Anterior cingulate cortex (tissue), 58 donors: ENCODE measurements around the gene PMVK.
"Not testable (repeated sequence)": the region's sequence is repeated elsewhere in the genome, so short reads cannot be mapped to it uniquely, and the experiment has no call there.

ENCODE experiments used
- DNase-seq, 58 donors: peaks; one replicate each; lab custom pipeline; 2025; lab: John Stamatoyannopoulos, UW

The PMVK gene

DNA sequence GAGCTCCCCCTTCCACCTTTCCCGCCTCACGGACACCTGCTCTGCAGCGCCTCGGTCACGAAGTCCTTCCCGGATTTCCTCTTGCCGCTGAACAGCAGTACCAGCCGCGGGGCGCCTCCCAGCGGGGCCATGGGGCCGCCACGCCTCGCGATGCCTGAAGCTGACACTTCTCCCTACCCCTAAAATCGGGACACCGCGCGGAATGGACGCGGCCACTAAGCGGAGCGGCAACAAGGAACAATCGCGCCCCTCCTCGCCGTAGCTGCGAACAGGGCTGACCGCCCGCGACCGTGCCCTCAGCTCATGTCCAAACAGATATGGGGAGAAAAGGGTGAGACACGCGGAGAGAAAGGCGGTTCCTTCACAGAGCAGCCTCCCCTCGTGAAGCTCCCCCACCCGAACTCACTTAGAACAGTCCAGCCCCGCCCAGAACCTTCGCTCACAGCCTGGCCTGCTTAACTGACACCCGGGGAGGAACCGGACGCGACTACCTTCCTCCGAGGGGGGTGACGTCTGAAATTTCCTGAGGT, at the start of gene PMVK:
Gene PMVK (minus strand): TSS at position 165 of the 530 bp plus-strand sequence. CDS start 34 bp downstream, at position 131.
- peak; percentile 81 to 99 (median 95) for DNase-seq

GRCh38 chr1:154983776-154984466, 47.4 kb upstream of the PMVK start:
- DNase-seq: no peak

- DNase-seq: peak; percentile 60 to 99 (median 95)
These were observed 46.6 kb upstream of the PMVK start, which contains the start of gene FLAD1 for GRCh38 chr1:154982897-154983648. FLAD1 (plus strand) TSS chr1:154983344; CDS start chr1:154983695, 351 bp downstream.

DNA sequence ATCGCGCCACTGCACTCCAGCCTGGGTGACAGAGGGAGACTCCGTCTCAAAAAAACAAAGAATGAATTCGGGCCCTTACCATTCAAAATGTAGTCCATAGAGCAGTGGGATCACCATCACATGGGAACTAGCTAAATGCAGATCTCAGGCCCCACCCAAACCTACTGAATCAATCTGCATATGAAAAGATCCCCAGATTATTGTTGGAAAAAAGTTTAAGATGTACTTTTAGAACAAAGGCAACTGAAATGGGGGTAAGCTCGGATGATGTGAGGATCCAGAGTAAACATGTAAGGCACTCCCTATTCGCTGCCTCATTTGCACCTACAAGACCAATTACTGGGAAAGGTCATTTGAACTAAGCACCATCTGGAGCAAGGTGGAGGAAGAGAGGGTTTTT, 45.8 kb upstream of the PMVK start:
- DNase-seq: no peak

DNA sequence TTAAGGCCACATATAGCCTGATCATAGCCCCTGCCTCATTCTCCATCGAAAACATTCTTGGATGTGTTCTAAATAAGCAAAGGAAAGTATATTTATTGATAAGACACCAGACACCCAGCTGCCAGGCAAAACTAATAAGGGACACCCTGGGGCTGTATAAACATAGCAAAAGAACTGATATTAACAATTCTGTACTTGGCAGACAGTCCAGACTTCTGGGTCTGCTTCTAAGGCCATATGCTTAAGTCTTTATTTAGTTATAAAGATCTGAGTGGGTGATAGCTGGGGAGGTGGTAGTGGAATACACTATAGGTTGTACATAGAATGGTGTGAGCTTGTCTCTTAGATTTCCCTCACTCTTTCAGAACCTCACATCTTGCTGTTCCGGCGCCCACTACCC, 41.8 kb upstream of the PMVK start:
- DNase-seq: no peak

DNA sequence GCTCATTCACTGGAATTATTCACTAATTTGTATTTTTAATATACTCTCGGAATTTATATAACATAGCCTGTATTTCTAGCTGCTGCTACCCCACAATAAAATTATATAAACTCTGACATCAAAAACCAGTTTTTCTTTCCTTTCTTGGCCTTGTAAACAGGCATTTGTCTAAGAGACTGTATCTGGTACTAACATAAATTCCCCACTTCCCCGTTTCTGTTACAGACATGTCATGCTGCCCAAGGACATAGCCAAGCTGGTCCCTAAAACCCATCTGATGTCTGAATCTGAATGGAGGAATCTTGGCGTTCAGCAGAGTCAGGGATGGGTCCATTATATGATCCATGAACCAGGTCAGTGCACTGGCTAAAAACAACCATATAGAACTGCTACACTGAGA, 41.2 kb upstream of the PMVK start:
- DNase-seq: not testable (repeated sequence)

DNA sequence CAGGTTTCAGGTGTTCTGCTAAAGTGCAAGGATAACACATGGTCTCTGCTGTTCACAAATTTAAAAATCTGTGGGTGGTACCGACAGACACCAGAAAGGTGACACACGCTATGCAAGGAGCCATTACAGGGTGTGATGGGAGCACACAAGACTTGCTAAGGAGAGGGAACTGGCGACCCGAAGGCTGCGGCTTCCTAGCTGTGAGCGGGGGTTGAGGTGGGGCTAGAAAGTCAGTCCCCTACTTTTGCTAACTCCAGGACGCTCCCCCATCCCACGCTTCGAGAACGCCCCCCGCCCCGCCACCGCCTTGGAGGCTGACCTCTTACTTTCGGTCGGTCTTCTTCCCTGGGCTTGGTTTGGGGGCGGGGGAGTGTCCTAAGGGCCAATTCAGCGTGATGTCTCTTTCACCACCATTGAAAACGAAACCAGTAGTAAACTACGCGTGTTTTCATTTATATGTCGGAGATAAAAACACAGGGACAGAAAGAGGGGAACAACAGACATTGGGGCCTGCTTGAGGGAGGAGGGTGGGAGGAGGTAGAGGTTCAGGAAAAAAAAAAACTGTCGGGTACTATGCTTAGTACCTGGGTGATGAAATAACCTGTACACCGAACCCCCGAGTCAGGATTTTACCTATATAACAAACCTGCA, 39.0 kb upstream of the PMVK start:
- peak in 9 of 58 donors; percentile 14 to 31 (median 17) for DNase-seq

GRCh38 chr1:154974808-154975408, 38.4 kb upstream of the PMVK start:
- DNase-seq: peak in 55 of 58 donors; percentile 82 to 100 (median 93)

- peak; percentile 92 to 100 (median 98) for DNase-seq
These were observed 37.7 kb upstream of the PMVK start, which contains the start of gene CKS1B for GRCh38 chr1:154974102-154974807. CKS1B (plus strand) TSS chr1:154974681; CDS start chr1:154974746, 65 bp downstream.

DNA sequence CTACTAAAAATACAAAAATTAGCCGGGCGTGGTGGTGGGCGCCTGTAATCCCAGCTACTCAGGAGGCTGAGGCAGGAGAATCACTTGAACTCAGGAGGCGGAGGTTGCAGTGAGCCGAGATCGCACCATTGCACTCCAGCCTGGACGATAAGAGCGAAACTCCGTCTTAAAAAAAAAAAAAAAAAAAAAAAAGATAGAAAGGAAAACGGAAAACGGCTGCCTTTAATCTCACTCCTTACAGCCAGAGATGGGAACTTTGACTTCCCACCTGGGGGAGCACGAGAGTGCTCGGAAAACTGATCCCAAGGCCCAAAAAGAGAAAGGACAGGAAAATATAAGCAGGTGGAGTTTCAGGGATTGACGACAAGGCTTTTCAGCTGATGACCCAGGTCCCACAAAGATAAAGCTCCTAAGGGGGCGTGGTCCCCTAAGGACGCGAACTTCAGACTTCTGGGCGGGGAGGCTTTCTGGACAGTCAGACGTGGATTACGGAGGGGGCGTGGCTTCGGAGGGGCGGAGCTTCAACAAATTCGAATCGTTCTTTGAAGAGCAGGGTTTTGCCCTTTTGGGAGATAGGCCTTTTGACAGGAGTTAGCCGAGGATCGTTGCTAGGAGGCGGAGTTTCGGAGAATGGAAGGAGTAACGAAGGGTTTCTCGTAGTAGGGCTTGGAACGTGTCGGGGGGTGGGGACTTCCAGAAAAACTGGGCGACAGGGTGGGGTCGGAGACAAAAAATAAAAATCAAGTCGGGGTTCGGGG, 37.0 kb upstream of the PMVK start:
- DNase-seq: peak in 55 of 58 donors; percentile 41 to 85 (median 71)

GRCh38 chr1:154972517-154973343, 36.2 kb upstream of the PMVK start:
- peak in 29 of 58 donors; percentile 7 to 65 (median 19) for DNase-seq

DNA sequence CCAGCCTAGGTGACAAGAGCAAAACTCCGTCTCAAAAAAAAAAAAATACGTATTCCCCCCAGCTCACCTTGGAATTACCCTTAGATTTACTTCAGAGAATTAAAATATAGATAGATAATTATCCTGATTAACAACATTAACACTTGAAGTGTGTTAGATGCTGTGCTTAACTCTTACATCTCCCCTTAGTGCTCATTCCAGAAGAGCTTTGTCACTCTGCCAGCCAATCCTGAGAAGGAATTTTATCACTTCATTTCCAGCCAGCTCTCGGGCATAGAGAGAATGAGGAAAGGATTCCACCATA, 35.6 kb upstream of the PMVK start:
- no peak for DNase-seq

DNA sequence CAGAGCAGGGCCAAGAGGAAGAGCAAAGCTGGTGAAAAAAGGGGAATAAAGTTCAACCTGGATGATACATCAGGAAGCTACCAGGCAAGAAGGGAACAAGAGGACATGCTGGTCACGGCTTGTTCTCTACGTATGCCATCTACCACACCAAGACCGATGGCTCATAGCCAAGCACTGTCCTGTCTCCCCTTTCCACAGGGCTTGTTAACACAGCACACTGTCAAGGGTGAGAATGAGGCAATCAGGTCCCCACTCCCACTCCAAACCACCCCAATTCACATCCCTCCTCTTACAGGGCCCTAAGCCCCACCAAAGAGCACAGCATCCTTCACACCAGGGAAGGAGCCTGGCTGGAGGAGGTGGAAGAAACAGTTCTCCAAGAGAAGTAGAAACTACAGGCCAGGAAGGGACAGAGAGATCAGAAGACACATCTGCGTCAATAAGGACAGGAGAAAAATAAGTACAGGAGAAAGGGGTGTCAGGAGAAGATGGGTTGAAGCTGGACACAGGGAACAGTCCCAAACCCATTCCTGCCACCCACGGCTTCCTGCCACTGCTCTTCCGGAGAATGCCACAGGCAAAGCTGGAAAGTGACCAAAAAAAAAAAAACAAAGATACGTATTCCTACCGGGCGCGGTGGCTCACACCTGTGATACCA, 35.0 kb upstream of the PMVK start:
- no peak for DNase-seq

DNA sequence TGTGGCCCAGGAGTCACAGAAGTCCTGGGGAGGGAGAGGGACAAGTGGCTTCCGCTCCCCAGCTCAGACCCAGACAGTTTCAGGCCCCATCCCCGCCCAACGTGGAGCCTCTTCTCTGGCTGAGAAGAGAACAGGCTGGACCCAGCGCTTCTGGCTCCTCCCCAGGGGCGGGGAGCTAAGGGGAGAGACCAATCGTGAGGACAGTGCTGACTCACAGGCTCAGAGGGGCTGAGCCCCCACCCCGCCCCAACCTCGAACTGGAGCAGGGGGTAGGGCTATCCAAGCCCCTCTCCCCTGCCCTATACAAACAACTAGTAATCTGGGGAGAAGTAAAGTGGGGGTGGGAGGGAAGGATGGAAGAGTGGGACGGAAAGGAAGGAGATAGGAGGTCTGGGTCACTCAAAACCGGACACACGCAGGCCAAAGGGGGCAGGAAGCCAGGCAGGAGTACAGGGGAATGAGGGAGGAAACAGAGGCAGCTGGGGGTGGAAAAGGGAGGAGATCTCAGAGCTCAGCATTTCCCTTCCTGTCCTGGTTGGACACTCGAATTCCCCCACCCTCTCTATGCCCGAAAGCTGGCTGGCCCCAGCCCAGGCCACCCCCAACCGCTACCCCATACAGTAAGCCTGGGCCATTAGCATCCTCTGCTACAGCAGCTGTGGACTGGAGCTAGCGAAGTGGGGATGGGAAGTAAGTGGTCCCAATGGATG, 34.3 kb upstream of the PMVK start, which contains the start of gene SHC1:
Gene SHC1 (minus strand): TSS at position 117 of the 710 bp plus-strand sequence. CDS start 221 bp downstream, outside the sequence.
- peak; percentile 25 to 97 (median 82) for DNase-seq

GRCh38 chr1:154969860-154970452, 33.4 kb upstream of the PMVK start:
- DNase-seq: peak in 14 of 58 donors; percentile 7 to 66 (median 22)

GRCh38 chr1:154969246-154969645, 32.7 kb upstream of the PMVK start:
- DNase-seq: no peak
